ENCODE results near the gene ST7.
"Not testable (repeated sequence)": the region's sequence is repeated elsewhere in the genome, so short reads cannot be mapped to it uniquely, and the experiment has no call there.

Gene ST7

GRCh38 chr7:116950889-116951351, 2.4 kb upstream of the ST7 start:
- DNase-seq (ENCODE audit: low read depth) = no peak

GRCh38 chr7:116951366-116952292, 1.7 kb upstream of the ST7 start:
- no peak for DNase-seq (ENCODE audit: low read depth)

GRCh38 chr7:116952635-116953371, 498 bp upstream of the ST7 start:
- DNase-seq (ENCODE audit: low read depth) = no peak

GRCh38 chr7:116953906-116954838, 871 bp downstream of the ST7 start:
- no peak for DNase-seq (ENCODE audit: low read depth)

- no peak for DNase-seq (ENCODE audit: low read depth)
Observed at GRCh38 chr7:116955340-116955739, 2.0 kb downstream of the ST7 start.

- no peak for DNase-seq (ENCODE audit: low read depth)
Observed at GRCh38 chr7:116955801-116956476, 2.6 kb downstream of the ST7 start.

- no peak for DNase-seq (ENCODE audit: low read depth)
Observed at GRCh38 chr7:116956477-116956804, 3.1 kb downstream of the ST7 start.

GRCh38 chr7:116957874-116958273, 4.6 kb downstream of the ST7 start:
- DNase-seq (ENCODE audit: low read depth) = no peak

- not testable (repeated sequence) for DNase-seq (ENCODE audit: low read depth)
Observed at GRCh38 chr7:116961966-116962673, 8.8 kb downstream of the ST7 start.

- no peak for DNase-seq (ENCODE audit: low read depth)
Observed at GRCh38 chr7:116963234-116963633, 9.9 kb downstream of the ST7 start.

- DNase-seq (ENCODE audit: low read depth) = no peak
Observed at GRCh38 chr7:116966601-116967000, 13.3 kb downstream of the ST7 start.

- no peak for DNase-seq (ENCODE audit: low read depth)
Observed at GRCh38 chr7:116967254-116967922, 14.1 kb downstream of the ST7 start.

GRCh38 chr7:116967983-116968382, 14.7 kb downstream of the ST7 start:
- DNase-seq (ENCODE audit: low read depth) = no peak

GRCh38 chr7:116968631-116969030, 15.3 kb downstream of the ST7 start:
- DNase-seq (ENCODE audit: low read depth) = no peak

GRCh38 chr7:116969371-116969902, 16.1 kb downstream of the ST7 start:
- no peak for DNase-seq (ENCODE audit: low read depth)

- DNase-seq (ENCODE audit: low read depth) = no peak
Observed at GRCh38 chr7:116970238-116970910, 17.1 kb downstream of the ST7 start.

GRCh38 chr7:116971153-116971552, 17.9 kb downstream of the ST7 start:
- not testable (repeated sequence) for DNase-seq (ENCODE audit: low read depth)

GRCh38 chr7:116971869-116972268, 18.6 kb downstream of the ST7 start:
- DNase-seq (ENCODE audit: low read depth) = no peak

- DNase-seq (ENCODE audit: low read depth) = not testable (repeated sequence)
Observed at GRCh38 chr7:116975024-116975423, 21.7 kb downstream of the ST7 start.
